VCaP (cell line): ENCODE measurements around the gene CAMK2A.

Source experiments
- H3K27ac ChIP-seq: fragments of 450-650 bp; 2 replicates; pipeline ENCODE4 v1.5.1; 2017
- CTCF ChIP-seq: fragments of 450-650 bp; conservative IDR thresholded peaks from 2 replicates; pipeline ENCODE4 v1.5.1; 2017; ENCODE audit warnings: mild to moderate bottlenecking, moderate library complexity

Gene CAMK2A

DNA sequence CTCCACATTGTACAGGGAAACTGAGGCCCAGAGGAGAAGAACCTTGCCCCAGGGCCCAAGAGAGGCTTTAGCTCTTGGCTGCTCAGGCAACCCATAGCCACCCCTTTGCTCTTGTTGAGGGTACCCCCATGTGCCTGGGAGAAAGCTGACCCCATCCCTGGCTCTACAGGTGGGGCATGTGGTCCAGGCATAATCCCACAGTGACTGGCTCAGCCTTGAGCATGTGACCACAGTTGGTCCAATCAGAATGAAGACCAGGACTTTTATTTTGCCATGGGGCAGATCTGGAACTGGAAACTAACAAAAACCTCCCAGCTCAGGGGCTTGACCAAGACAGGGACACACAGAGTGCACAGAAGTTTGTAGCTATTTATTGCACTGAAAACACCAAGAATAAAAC is 70.4 kb downstream of the CAMK2A start:
- no peak for TF ChIP-seq CTCF
- H3K27ac ChIP-seq, result no peak overlapping the region

GRCh38 chr5:150218693-150219035 is 70.9 kb downstream of the CAMK2A start:
- no peak for TF ChIP-seq CTCF
- H3K27ac ChIP-seq, result no peak overlapping the region

DNA sequence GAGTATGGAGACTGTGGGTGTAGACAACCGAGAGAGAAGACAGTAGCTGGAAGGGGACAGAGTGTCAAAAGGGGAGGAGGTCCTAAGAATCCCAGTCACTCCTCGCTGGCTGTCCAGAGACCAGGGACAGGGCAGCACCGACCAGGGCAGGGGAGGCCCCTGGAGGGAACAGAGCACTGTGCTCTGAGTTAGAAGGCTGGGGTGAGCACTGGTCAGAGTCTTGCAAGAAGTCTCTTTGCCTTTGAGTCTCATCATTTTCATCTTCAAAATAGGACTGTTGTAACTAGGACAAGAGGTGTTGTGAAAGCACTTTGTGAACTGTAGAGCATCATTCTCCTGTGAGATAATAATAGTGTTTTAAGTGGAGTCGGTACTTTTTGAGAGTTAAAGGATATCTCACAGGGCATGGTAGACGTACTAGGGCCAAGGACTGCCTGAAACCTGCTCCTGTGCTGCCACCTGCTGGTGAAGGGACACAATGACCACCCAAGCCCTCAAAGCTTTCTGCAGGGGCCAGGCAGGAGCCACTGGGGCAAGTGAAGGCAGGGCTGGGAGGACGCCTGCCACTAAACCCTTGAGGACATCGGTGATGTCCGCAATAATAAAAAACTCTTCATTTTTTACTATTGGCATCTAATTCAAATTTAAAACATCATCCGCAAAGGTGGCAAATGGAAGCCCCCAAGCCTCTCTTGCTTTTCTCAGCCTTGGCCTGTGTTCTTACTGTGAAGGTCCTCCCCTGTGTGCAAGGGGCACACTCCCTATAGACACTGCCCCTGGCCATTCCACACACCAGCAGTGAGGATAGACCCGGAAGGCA is 71.5 kb downstream of the CAMK2A start:
- peak; percentile 88 for TF ChIP-seq CTCF

GRCh38 chr5:150217038-150217437 is 72.5 kb downstream of the CAMK2A start:
- H3K27ac ChIP-seq, result no peak overlapping the region
- TF ChIP-seq CTCF, result no peak

More for the DNA sequence above, 71.5 kb downstream of the CAMK2A start:
- H3K27ac ChIP-seq, result no peak overlapping the region

GRCh38 chr5:150215979-150216944 is 73.3 kb downstream of the CAMK2A start:
- H3K27ac ChIP-seq, result no peak overlapping the region
- TF ChIP-seq CTCF, result no peak

DNA sequence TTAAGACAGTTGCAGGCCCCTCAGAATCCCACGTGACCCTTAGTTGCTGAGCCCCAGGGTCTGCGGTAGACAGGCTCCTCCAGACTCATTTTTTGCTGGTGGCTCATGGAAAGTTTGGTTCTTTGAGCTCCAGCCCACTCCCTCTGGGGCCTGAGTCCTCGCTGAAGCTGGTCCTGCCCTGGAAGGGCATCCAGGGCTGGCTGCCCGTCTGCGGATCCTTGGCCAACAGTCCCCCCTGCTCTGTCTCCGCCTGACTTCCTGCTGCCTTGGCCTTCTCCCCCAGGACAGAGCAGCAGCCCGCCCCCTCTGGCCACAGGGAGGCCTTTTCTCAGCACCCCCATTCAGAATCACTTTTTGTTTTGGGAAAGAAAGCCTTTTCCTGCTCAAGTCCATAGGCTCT is 75.3 kb downstream of the CAMK2A start:
- H3K27ac ChIP-seq, result no peak overlapping the region
- TF ChIP-seq CTCF, result no peak

GRCh38 chr5:150213530-150213929 is 76.0 kb downstream of the CAMK2A start:
- no peak for TF ChIP-seq CTCF
- H3K27ac ChIP-seq, result no peak overlapping the region
